Heart right ventricle (tissue), 16 donors: ENCODE results near the gene TGFBR3L. TPM values are rescaled to one million over a fixed set of nuclear protein-coding genes. Genes with fewer than 3 reads are reported as not detected.

Experiments used
- ATAC-seq, 8 donors: fragments of 200-7000 bp; cut with Tn5 transposase; one replicate each; pipeline ENCODE4 v1.9.1; 2020; ENCODE audit warnings: mild to moderate bottlenecking in 8 of 8, moderate library complexity in 8 of 8, moderate number of reproducible peaks in 1 of 8
- DNase-seq, 2 donors: peaks; one replicate each; pipeline ENCODE4 v3.0.0-alpha.2; 2020
- H3K27ac ChIP-seq, 10 donors: fragments of 200-600 bp; sonication (generic) in 2 of 10; one replicate each; pipeline versions ENCODE4 v1.5.0 to v1.8.0; 2020 to 2022; ENCODE audit warnings: mild to moderate bottlenecking in 3 of 10
- H3K27me3 ChIP-seq, 7 donors: fragments of 200-600 bp; one replicate each; pipeline ENCODE4 v1.8.0; 2021 to 2022; ENCODE audit warnings: mild to moderate bottlenecking in 2 of 7
- H3K36me3 ChIP-seq, 9 donors: fragments of 200-600 bp; sonication (generic) in 1 of 9; one replicate each; pipeline versions ENCODE4 v1.5.0 to v1.8.0; 2020 to 2022; ENCODE audit warnings: mild to moderate bottlenecking in 2 of 9
- H3K4me1 ChIP-seq, 9 donors: fragments of 200-600 bp; sonication (generic) in 1 of 9; one replicate each; pipeline versions ENCODE4 v1.5.0 to v1.8.0; 2020 to 2022; ENCODE audit warnings: mild to moderate bottlenecking in 4 of 9
- H3K4me3 ChIP-seq, 10 donors: fragments of 200-600 bp; sonication (generic) in 2 of 10; one replicate each; pipeline versions ENCODE4 v1.5.0 to v1.8.0; 2020 to 2022; ENCODE audit warnings: mild to moderate bottlenecking in 7 of 10, moderate library complexity in 2 of 10
- H3K9me3 ChIP-seq, 11 donors: fragments of 200-600 bp in 10 of 11; sonication (generic) in 2 of 11; one replicate each; pipeline versions ENCODE4 v1.5.0 to v1.8.0; 2013 to 2022; ENCODE audit warnings: mild to moderate bottlenecking in 2 of 11, control low read depth in 1 of 11, moderate library complexity in 1 of 11
- CTCF ChIP-seq, 9 donors: fragments of 200-600 bp; sonication (generic) in 2 of 9; IDR thresholded peaks; one replicate each; pipeline versions ENCODE4 v1.5.0 to v1.8.0; 2021 to 2022; ENCODE audit warnings: antibody characterized with exemption in 9 of 9, mild to moderate bottlenecking in 5 of 9, moderate library complexity in 1 of 9
- WGBS, 2 donors: extraction: QIAGEN DNeasy Blood & Tissue Kit; methylation state at CpG; one replicate each; pipeline ENCODE4 v1.1.7; 2013; ENCODE audit warnings: inconsistent platforms in 1 of 2; 5-methylcytosine and 5-hydroxymethylcytosine counted together
- intact Hi-C, 10 donors: fragments of 100-400 bp; cut with DNase I; formaldehyde crosslinking; loops; one replicate each; pipeline versions ENCODE4 v1.11.1 to v1.14.2; 2022
- polyA plus RNA-seq, 2 donors: library from polyadenylated mRNA; stranded (reverse); fragments of 200-250 nt; gene quantifications; one replicate each; pipeline ENCODE4 v1.2.3, GENCODE V29; 2013
- total RNA-seq, 10 donors: library from RNA; stranded (reverse); fragmentation: NEBNext Ultra II Directional in 3 of 10; extraction: Animal tissue kit (Norgen Biotek cat#: 25700) in 3 of 10; gene quantifications; one replicate each; pipeline versions ENCODE4 v1.2.1 to v1.2.4, GENCODE V29; 2021 to 2023
- donor health status: Arrhythmogenic right ventricular cardiomyopathy.
- donor health status: ischemic (EF 13 %, LVEDD 7.1; RV severe dilation, severe dysfunction).
- donor health status: healthy with polysubstance abuse.
- donor health status: DM: no; HTN: yes; CAD: no.
- donor health status: DM: no; HTN: no; CAD: no.
- donor health status: ischemic (EF 25% LVEDD 6.9; RV normal size, moderate dysfunction).
- donor health status: ischemic (EF 25% LVEDD 5.7; RV mildly dilated, moderate dysfunction).
- donor health status: healthy.
- donor health status: DM: yes; HTN: yes; CAD: no.
- donor health status: Ischemic cardiomyopathy.
- donor health status: ischemic (EF 35%, LVEDD 5.7; RV mildly dilated, moderate dysfunction).
- donor health status: nonischemic (EF 11% LVEDD 7.7; RV severe dilation, severe dysfunction).
- donor health status: DM: yes; HTN: yes; CAD: no.
- donor health status: PGD.
- donor health status: ischemic (EF 29% LVEDD 5.4; RV normal size, mild dysfunction).
- donor health status: nonischemic (EF 23%, LVEDD 6.1; RV moderate dilation, normal function).

The TGFBR3L gene
- total and polyA plus RNA-seq, 12 donors = 1.1 to 11.6 (median 4.1) TPM

GRCh38 chr19:7874897-7875273 lies 39.7 kb upstream of the TGFBR3L start:
- Histone ChIP-seq H3K36me3 (no peaks in the 10 kb centered on the region), H3K4me3 (peak overlapping the region in 8 of 10 donors; percentile 26 to 49 (median 38)), H3K27ac (no peak overlapping the region), H3K4me1 (peaks cover 0 to 40% (median 20%) of the 10 kb centered on the region in 9 donors), H3K27me3 (peaks cover 6 to 54% (median 36%) of the 10 kb centered on the region in 7 donors), H3K9me3 (no peaks in the 10 kb centered on the region)
- intact Hi-C loops = no loop called here
- TF ChIP-seq CTCF (IDR thresholded peaks at IDR 0.05) = no peak
- 46 to 47% methylated on average over 12 of the region's 12 CpGs for WGBS, 2 donors
- ATAC-seq (no peak), DNase-seq (no peak)

GRCh38 chr19:7877249-7877836 lies 37.3 kb upstream of the TGFBR3L start:
- Histone ChIP-seq H3K36me3 (no peaks in the 10 kb centered on the region), H3K4me1 (peaks cover 0 to 20% (median 8%) of the 10 kb centered on the region in 9 donors), H3K9me3 (no peaks in the 10 kb centered on the region), H3K4me3 (no peak overlapping the region), H3K27me3 (peaks cover 4 to 52% (median 32%) of the 10 kb centered on the region in 7 donors), H3K27ac (no peak overlapping the region)
- intact Hi-C loops = no loop called here
- DNase-seq = no peak
- 66% methylated on average over 6 of the region's 6 CpGs for WGBS, 2 donors
- no peak for TF ChIP-seq CTCF (IDR thresholded peaks at IDR 0.05)
- no peak for ATAC-seq

- no peak for TF ChIP-seq CTCF (IDR thresholded peaks at IDR 0.05)
- Histone ChIP-seq H3K36me3 (no peaks in the 10 kb centered on the region), H3K4me1 (peaks cover 0 to 6% (median 0%) of the 10 kb centered on the region in 9 donors), H3K4me3 (no peak overlapping the region), H3K27ac (no peak overlapping the region), H3K27me3 (peaks cover 0 to 33% (median 13%) of the 10 kb centered on the region in 7 donors), H3K9me3 (no peaks in the 10 kb centered on the region)
- ATAC-seq (peak in 1 of 8 donors; percentile 24), DNase-seq (no peak)
- 77 to 79% methylated on average over 18 of the region's 18 CpGs for WGBS, 2 donors
- intact Hi-C loops = no loop called here
Observed at GRCh38 chr19:7879111-7879807, 35.4 kb upstream of the TGFBR3L start.

GRCh38 chr19:7879836-7880235 lies 34.8 kb upstream of the TGFBR3L start:
- 88 to 89% methylated on average over 19 of the region's 19 CpGs for WGBS, 2 donors
- intact Hi-C loops = no loop called here

More at GRCh38 chr19:7879836-7880235, 34.8 kb upstream of the TGFBR3L start:
- H3K27me3 ChIP-seq = peaks cover 0 to 27% (median 8%) of the 10 kb centered on the region in 7 donors
- no peaks in the 10 kb centered on the region for H3K36me3 ChIP-seq
- H3K9me3 ChIP-seq = no peaks in the 10 kb centered on the region
- no peak for DNase-seq
- H3K4me3 ChIP-seq = no peak overlapping the region
- no peak overlapping the region for H3K27ac ChIP-seq
- peaks cover 0 to 1% (median 0%) of the 10 kb centered on the region in 9 donors for H3K4me1 ChIP-seq
- ATAC-seq = peak in 1 of 8 donors; percentile 22
- no peak for TF ChIP-seq CTCF (IDR thresholded peaks at IDR 0.05)
